HT-29 (cell line): ENCODE measurements around the gene LCE4A. TPM values are rescaled to one million over a fixed set of nuclear protein-coding genes. Genes with fewer than 3 reads are reported as not detected.
"Not testable (repeated sequence)": the region's sequence is repeated elsewhere in the genome, so short reads cannot be mapped to it uniquely, and the experiment has no call there.

Experiments used
- DNase-seq: peaks from one replicate; pipeline ENCODE4 v3.0.0-alpha.2; 2015; ENCODE audit warnings: low spot score
- total RNA-seq: library from RNA; depleted of rRNA; stranded (reverse); fragments of >200 nt; shearing (Covaris generic); gene quantifications from 2 replicates; pipeline ENCODE4 v1.2.3, GENCODE V29; 2014; rRNA removed

The LCE4A gene
- total RNA-seq = not detected in 2 replicates

- no peak for DNase-seq
Measured at GRCh38 chr1:152707860-152708259, at the start of gene LCE4A. LCE4A (plus strand) TSS chr1:152708160; CDS start chr1:152709076, 916 bp downstream.

- DNase-seq = no peak
Measured at GRCh38 chr1:152658649-152659048, 49.3 kb upstream of the LCE4A start.

GRCh38 chr1:152663098-152663497 is 44.9 kb upstream of the LCE4A start, which contains the start of gene LCE2D:
LCE2D (plus strand) TSS chr1:152663380; CDS start chr1:152664106, 726 bp downstream.
- no peak for DNase-seq

- not testable (repeated sequence) for DNase-seq
Measured at GRCh38 chr1:152666171-152666570, 41.8 kb upstream of the LCE4A start.

- no peak for DNase-seq
Measured at GRCh38 chr1:152667648-152668047, 40.3 kb upstream of the LCE4A start.

- DNase-seq = no peak
Measured at GRCh38 chr1:152673016-152673415, 34.9 kb upstream of the LCE4A start.

- not testable (repeated sequence) for DNase-seq
Measured at GRCh38 chr1:152674983-152675382, 33.0 kb upstream of the LCE4A start, which contains the start of gene LCE2C. LCE2C (plus strand) TSS chr1:152675279; CDS start chr1:152676016, 737 bp downstream.

GRCh38 chr1:152679459-152679858 is 28.5 kb upstream of the LCE4A start:
- no peak for DNase-seq

GRCh38 chr1:152681616-152682015 is 26.3 kb upstream of the LCE4A start:
- no peak for DNase-seq

- no peak for DNase-seq
Measured at GRCh38 chr1:152683846-152684245, 24.1 kb upstream of the LCE4A start.

GRCh38 chr1:152685823-152686222 is 22.1 kb upstream of the LCE4A start, which contains the start of gene LCE2B:
LCE2B (plus strand) TSS chr1:152686123; CDS start chr1:152686844, 721 bp downstream.
- DNase-seq = not testable (repeated sequence)

- no peak for DNase-seq
Measured at GRCh38 chr1:152697701-152698600, 10.0 kb upstream of the LCE4A start, which contains the start of gene LCE2A. LCE2A (plus strand) TSS chr1:152698345; CDS start chr1:152698902, 557 bp downstream.

GRCh38 chr1:152699746-152700145 is 8.2 kb upstream of the LCE4A start:
- no peak for DNase-seq

GRCh38 chr1:152718238-152718637 is 10.3 kb downstream of the LCE4A start:
- DNase-seq = no peak

- DNase-seq = no peak
Measured at GRCh38 chr1:152725261-152725660, 17.3 kb downstream of the LCE4A start.

- DNase-seq = no peak
Measured at GRCh38 chr1:152728986-152729385, 21.0 kb downstream of the LCE4A start.

GRCh38 chr1:152735648-152736047 is 27.7 kb downstream of the LCE4A start:
- peak; percentile 21 for DNase-seq

- no peak for DNase-seq
Measured at GRCh38 chr1:152737997-152738396, 30.0 kb downstream of the LCE4A start.

GRCh38 chr1:152739841-152740240 is 31.9 kb downstream of the LCE4A start:
- no peak for DNase-seq

- DNase-seq = no peak
Measured at GRCh38 chr1:152741656-152742055, 33.7 kb downstream of the LCE4A start.

- no peak for DNase-seq
Measured at GRCh38 chr1:152743371-152744145, 35.6 kb downstream of the LCE4A start.

GRCh38 chr1:152745289-152745704 is 37.3 kb downstream of the LCE4A start:
- DNase-seq = peak; percentile 8
